ENCODE results near the gene SLC35E4.

SLC35E4 gene

GRCh38 chr22:30695351-30695851, 59.8 kb downstream of the SLC35E4 start:
- DNase-seq, result no peak

GRCh38 chr22:30695871-30696655, 60.5 kb downstream of the SLC35E4 start:
- DNase-seq, result no peak

Data from SHP77 treated with DMSO at 0.1 percent for 48 hours (cell line).